Activated naive CD4-positive, alpha-beta T cell (primary cell): ENCODE data around the gene RASSF4.

ENCODE experiments used
- DNase-seq, 4 experiments: peaks; one replicate each; lab custom pipeline; 2025; lab: John Stamatoyannopoulos, UW

The RASSF4 gene

GRCh38 chr10:44989597-44990301 is 30.1 kb downstream of the RASSF4 start:
- DNase-seq = no peak

GRCh38 chr10:44990302-44990655 is 30.7 kb downstream of the RASSF4 start:
- DNase-seq = no peak

DNA sequence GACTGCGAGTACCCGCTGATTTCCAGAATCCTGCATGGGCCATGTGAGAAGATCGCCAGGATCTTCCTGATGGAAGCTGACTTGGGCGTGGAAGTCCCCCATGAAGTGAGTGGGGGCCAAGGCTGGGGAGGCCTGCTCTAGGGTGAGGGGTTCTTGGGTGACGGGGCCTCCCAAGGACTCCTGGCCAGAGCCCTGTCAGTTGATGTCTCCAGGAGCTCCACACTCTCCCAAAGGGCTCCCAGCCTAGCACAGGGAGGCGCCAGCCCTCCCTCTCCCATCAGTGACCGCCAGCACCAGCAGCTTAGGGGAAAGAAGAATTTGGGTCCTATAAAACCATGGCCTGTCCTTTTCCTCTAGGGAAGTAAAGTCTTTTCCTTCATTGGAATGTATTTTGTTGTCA is 31.4 kb downstream of the RASSF4 start:
- DNase-seq = no peak

DNA sequence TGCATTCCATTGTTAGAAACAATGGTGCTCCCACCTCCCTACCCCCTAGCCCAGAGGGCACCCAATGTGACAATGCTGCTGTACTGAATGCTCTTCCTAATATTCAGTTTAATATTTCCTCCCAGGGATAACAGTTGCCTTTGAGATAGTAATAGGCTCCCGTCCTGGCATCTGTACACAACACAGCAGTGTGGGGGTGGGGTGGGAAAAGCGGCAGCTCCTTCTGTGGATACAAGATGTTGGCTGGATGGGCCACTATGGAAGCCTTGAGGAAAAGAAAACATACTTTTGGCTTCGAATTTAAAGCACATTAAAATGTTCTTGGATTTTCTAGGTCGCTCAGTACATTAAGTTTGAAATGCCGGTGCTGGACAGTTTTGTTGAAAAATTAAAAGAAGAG is 32.0 kb downstream of the RASSF4 start:
- no peak for DNase-seq

DNA sequence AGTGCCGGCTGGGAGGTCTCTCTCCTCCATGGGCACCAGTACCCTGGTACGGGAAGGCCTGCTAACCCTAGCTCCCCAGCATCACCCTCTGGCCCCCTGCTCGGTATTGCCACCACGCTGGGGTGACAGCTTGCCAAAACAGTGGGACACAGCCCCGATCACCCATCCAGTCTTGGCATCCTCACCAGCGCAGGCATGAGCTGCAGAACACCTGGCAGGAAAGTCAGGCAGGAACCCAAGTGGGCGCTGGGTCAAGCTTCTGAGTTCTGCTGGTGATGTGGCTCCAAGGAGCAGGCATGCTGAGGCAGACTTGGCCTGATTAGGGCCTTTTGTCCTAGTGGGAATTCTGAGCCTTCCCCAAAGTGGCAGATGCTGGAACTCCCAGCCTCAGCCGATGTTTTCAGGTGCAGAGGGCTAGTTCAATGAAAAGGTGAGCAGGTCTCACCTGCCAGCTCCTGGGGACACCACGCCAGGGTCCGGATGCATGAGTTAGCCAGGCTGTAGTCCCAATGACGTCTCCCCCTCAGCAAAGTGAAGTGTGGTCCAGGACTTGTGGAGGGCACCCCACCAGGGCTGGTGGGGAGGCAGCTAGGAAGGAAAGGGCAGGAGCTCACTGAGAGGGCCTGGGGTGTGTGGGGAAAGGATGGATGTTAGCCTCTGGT is 32.6 kb downstream of the RASSF4 start:
- no peak for DNase-seq

DNA sequence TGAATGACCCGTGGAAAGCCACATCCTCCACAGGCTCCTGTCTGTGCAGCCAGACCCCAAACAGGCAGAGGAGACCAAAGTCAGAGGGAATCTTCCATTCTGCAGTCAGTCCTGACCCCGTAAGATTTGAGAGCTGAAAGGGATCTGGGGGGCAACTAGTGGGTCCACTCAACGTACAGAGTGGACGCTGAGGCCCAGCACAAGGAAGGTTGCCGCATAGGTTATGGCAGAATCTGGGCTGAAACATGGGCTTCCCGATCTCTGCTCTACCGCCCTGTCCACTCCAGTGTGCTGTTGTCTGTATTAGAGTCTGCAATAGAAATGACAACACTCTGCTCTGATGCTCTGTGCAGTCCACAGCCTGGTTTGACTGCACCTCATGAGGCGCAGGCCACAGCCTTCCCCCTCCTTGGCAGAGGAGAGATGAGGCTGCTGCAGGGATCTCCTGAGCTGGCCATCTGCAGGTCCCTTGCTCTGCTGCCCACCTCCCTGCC is 33.2 kb downstream of the RASSF4 start:
- DNase-seq = no peak

DNA sequence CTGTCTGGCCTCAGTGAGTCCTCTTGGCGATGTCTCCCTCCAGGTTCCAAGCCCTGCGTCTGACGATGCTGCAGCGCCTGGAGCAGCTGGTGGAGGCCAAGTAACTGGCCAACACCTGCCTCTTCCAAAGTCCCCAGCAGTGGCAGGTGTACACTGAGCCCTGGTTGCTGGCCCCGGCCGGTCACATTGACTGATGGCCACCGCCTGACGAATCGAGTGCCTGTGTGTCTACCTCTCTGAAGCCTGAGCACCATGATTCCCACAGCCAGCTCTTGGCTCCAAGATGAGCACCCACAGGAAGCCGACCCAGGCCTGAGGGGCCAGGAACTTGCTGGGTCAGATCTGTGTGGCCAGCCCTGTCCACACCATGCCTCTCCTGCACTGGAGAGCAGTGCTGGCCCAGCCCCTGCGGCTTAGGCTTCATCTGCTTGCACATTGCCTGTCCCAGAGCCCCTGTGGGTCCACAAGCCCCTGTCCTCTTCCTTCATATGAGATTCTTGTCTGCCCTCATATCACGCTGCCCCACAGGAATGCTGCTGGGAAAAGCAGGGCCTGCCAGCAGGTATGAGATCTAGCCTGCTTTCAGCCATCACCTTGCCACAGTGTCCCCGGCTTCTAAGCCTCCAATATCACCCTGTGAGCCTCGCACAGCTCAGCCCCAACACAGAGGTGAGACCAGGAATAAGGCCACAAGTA is 33.8 kb downstream of the RASSF4 start:
- DNase-seq = no peak

DNA sequence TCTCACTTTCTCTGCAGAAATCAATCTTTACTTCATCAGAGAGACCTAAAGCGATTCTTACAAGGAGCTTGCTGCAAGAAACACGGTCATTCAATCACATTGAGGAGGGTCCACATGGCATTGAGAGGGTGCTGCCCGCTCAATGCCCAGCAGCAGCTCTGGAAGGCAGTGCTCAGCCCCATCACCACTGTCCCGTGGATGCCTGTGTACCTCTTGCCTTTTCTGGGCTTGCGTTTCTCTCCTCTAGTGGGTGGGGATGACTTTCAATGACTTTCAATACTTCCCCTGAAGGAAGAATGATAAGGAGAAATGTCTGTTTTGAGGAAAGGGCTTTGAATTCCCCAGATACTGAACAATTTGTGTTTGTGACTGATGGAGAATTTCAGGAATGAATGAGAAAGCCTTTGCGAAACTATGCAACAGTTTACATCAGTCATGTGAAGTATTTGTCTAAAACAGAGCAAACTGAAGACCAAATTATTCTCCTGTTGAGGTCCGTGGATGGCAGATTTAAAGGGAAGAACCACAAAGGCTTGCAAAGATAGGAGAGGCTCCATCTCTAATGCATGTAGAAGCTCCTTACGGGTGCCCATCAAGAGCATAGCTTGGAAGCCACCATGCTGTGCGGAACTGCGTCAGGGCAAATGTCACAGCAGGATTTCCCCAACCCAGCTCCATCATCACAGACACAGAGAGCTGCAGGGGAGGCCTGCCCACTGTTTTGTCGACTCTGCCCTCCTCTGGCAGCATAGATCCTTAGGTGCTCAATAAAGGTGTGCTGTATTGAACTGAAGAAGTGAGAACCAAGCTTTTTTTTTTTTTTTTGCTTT is 34.5 kb downstream of the RASSF4 start:
- DNase-seq = no peak

DNA sequence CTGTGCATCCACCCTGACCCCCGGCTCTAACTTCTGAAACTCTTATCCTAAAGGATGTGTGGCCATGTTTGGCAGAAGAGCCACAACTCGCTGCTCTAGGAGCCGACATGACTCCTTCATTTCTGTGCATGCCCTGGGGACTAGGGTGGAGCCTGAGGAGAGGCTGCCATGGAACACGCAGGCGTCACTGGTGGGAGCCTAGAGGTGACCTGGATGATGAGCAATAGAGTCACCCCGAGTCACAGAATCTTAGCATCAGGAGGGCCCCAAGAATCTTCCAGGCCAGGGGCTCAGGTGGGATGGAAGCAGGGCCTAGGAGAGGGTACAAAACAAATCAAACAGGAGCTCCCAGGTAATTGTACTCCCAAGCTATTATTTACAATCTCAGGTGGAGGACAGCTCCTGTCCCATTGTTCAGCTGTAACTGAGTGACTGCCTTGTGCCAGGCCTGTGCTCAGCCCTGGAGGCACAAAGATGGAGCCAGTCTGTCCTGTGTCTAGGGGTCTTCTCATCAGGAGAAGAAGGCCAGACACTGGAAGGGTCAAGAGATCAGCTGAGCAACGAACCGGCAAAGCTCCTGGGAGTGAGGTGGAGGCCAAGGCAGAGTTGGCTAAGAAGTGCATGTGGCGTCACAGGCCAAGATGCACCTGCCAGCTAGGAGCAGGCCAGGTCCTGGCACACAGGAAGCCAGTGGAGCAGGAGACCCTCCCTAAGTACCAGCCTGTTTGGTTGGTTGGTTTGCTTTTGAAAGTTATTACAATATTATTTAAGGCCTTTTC is 35.3 kb downstream of the RASSF4 start:
- DNase-seq = no peak

GRCh38 chr10:44995581-44995913 is 35.9 kb downstream of the RASSF4 start:
- DNase-seq = no peak

GRCh38 chr10:44995914-44996669 is 36.5 kb downstream of the RASSF4 start:
- DNase-seq = no peak

DNA sequence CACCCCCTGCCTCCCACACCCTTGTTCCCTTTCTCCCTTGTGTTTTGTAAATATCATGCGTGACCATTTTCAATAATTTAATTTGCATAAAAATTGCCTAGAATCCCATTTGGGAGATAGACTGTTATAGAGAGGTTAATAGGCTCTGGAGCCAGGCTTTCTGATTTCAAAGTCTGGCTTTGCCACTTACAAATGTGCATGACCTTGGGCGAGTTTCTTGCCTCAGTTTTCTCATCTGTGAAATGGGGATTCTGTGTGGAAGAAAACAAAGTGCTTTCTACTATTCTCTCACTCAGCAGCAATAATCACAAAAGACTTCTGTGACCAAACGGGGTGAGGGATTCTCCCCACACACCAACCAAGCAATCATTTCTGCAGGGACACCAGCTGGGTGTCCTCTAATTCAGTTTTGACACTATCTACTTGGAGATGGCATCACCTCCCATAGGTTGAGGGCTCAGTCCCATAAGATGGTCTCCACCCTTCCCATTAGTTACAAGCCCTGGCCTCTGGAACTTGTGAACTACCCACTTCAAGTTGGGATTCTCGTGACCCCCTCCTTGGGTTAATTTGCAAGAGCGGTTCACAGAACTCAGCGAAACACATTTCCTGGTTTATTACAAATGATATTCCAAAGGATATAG is 37.6 kb downstream of the RASSF4 start:
- DNase-seq = no peak

DNA sequence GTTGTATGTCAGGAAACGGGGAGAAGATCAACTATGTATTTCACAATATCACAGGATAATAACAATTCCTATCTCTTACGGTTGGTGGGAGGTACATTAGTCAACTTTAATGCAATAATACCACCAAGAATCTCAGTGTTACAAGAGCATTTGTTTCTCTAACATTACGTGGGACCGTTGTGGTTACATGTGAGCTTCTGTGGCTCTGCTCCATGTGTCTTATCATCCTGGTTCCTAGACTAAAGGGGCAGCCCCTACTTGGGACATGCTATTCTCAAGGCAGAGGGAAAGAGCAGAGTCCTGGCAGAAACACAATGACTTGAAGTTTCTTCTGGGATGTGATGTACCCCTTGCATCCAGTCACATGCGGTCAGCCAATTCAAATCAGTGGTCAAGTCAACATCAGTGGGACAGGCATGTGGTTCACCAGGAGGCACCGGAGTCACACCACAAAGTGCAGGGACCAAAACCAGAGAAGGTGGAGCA is 38.6 kb downstream of the RASSF4 start:
- DNase-seq = no peak

- DNase-seq = no peak
These were observed 40.6 kb downstream of the RASSF4 start for GRCh38 chr10:45000138-45000751.

- DNase-seq = peak; percentile 22 to 70 (median 42)
These were observed 41.3 kb downstream of the RASSF4 start, which contains the start of gene ZNF22 for GRCh38 chr10:45000752-45001380. Gene ZNF22, plus strand, starts transcription at chr10:45000923. Its CDS starts 2,446 bp downstream, at chr10:45003369.

GRCh38 chr10:45001381-45002148 is 42.0 kb downstream of the RASSF4 start:
- peak in 2 of 4 experiments; percentile 13 to 24 for DNase-seq

- no peak for DNase-seq
These were observed 43.9 kb downstream of the RASSF4 start for GRCh38 chr10:45003432-45004000.

- DNase-seq = no peak
These were observed 45.1 kb downstream of the RASSF4 start for GRCh38 chr10:45004661-45005060.
